B cell (primary cell): ENCODE results near the gene PEX14. TPM values are rescaled to one million over a fixed set of nuclear protein-coding genes. Genes with fewer than 3 reads are reported as not detected.

ENCODE experiments used
- ATAC-seq: fragments of 200-7000 bp; cut with Tn5 transposase; one replicate; pipeline ENCODE4 v1.10.0; 2021; ENCODE audit warnings: low read depth, mild to moderate bottlenecking, moderate number of reproducible peaks, moderate library complexity
- CTCF ChIA-PET: fragments of 350-600 bp; sonication (Branson Sonifier 250); formaldehyde crosslinking; loops from one replicate; lab custom pipeline; 2021; ENCODE audit warnings: antibody characterized with exemption, inconsistent platforms; lab: Charles Lee
- POLR2A ChIA-PET: fragments of 350-600 bp; sonication (Branson Sonifier 250); formaldehyde crosslinking; loops from one replicate; lab custom pipeline; 2021; ENCODE audit warnings: antibody characterized with exemption; lab: Charles Lee
- DNase-seq: peaks from one replicate; pipeline ENCODE4 v3.0.0; 2013
- H2AFZ ChIP-seq: 2 replicates; pipeline ENCODE4 v1.6.1; 2012; ENCODE audit warnings: mild to moderate bottlenecking, low read depth, low read length; ENCODE audit not compliant: insufficient read depth, poor library complexity, severe bottlenecking
- H3K27ac ChIP-seq, 2 donors: 1 replicate in 1 of 2; 2 replicates in 1 of 2; pipeline ENCODE4 v1.5.1; 2012 to 2013; ENCODE audit warnings: low read length in 2 of 2, mild to moderate bottlenecking in 2 of 2, moderate library complexity in 1 of 2
- H3K27me3 ChIP-seq, 4 experiments: fragments of 200-600 bp in 1 of 4; sonication (generic) in 1 of 4; replicated peaks in 1 of 4; 1 replicate in 2 of 4; 2 replicates in 2 of 4; pipeline versions ENCODE4 v1.6.1 to v1.7.0; 2013 to 2016; ENCODE audit warnings: low read length in 3 of 4, mild to moderate bottlenecking in 2 of 4, mixed read lengths in 1 of 4, moderate library complexity in 1 of 4; ENCODE audit not compliant: insufficient read depth in 4 of 4, control insufficient read depth in 3 of 4; ENCODE audit errors: control extremely low read depth in 1 of 4
- H3K36me3 ChIP-seq, 2 experiments: replicated peaks in 1 of 2; 1 replicate in 1 of 2; 2 replicates in 1 of 2; pipeline versions ENCODE4 v1.6.1 to v1.7.1; 2013; ENCODE audit warnings: low read length in 1 of 2; ENCODE audit not compliant: insufficient read depth in 2 of 2, control insufficient read depth in 1 of 2; ENCODE audit errors: control extremely low read depth in 1 of 2, extremely low read depth in 1 of 2
- H3K4me1 ChIP-seq, 2 donors: fragments of 200-600 bp in 1 of 2; sonication (generic) in 1 of 2; 1 replicate in 1 of 2; 2 replicates in 1 of 2; pipeline versions ENCODE4 v1.5.1 to v1.6.1; 2013 to 2017; ENCODE audit warnings: low read length in 2 of 2; ENCODE audit not compliant: control insufficient read depth in 2 of 2, insufficient read depth in 2 of 2
- H3K4me2 ChIP-seq: replicated peaks from 2 replicates; pipeline ENCODE3; 2012; ENCODE audit warnings: mild to moderate bottlenecking, low read depth, low read length; ENCODE audit not compliant: poor library complexity, severe bottlenecking
- H3K4me3 ChIP-seq, 5 experiments: fragments of 200-600 bp in 1 of 5; sonication (generic) in 1 of 5; 1 replicate in 3 of 5; 2 replicates in 2 of 5; pipeline versions ENCODE4 v1.5.1 to v1.7.0; 2011 to 2016; ENCODE audit warnings: low read length in 4 of 5, mild to moderate bottlenecking in 4 of 5, low read depth in 2 of 5, control low read depth in 1 of 5, moderate library complexity in 1 of 5; ENCODE audit not compliant: insufficient read depth in 1 of 5; ENCODE audit errors: control extremely low read depth in 1 of 5, extremely low read depth in 1 of 5
- H3K79me2 ChIP-seq: fragments of 200-600 bp; sonication (generic); one replicate; pipeline ENCODE4 v1.6.0; 2016; ENCODE audit warnings: low read length; ENCODE audit not compliant: control insufficient read depth, insufficient read depth
- H3K9ac ChIP-seq: fragments of 200-600 bp; sonication (generic); 2 replicates; pipeline ENCODE4 v1.6.1; 2017; ENCODE audit warnings: mild to moderate bottlenecking, low read length, moderate library complexity
- H3K9me3 ChIP-seq, 3 donors: one replicate each; pipeline versions ENCODE4 v1.6.1 to v1.7.1; 2013; ENCODE audit warnings: low read length in 2 of 3; ENCODE audit not compliant: control insufficient read depth in 2 of 3, insufficient read depth in 1 of 3; ENCODE audit errors: control extremely low read depth in 1 of 3
- H4K20me1 ChIP-seq: 2 replicates; pipeline ENCODE4 v1.6.0; 2012; ENCODE audit warnings: mild to moderate bottlenecking, low read length; ENCODE audit not compliant: insufficient read depth, control insufficient read depth, poor library complexity, severe bottlenecking
- H3K27ac Mint-ChIP-seq: one replicate; pipeline ENCODE4 v1.8.0; 2021; ENCODE audit warnings: mixed read lengths
- H3K27me3 Mint-ChIP-seq: one replicate; pipeline ENCODE4 v1.8.0; 2021; ENCODE audit warnings: mixed read lengths
- H3K4me1 Mint-ChIP-seq: one replicate; pipeline ENCODE4 v1.8.0; 2021; ENCODE audit warnings: mixed read lengths
- H3K4me3 Mint-ChIP-seq: one replicate; pipeline ENCODE4 v1.8.0; 2021; ENCODE audit warnings: mixed read lengths
- H3K9me3 Mint-ChIP-seq: one replicate; pipeline ENCODE4 v1.8.0; 2022; ENCODE audit warnings: mixed read lengths; ENCODE audit not compliant: insufficient read depth
- CTCF ChIP-seq: fragments of 200-600 bp; IDR thresholded peaks from one replicate; pipeline ENCODE4 v1.8.0; 2022; ENCODE audit warnings: antibody characterized with exemption, mild to moderate bottlenecking
- EZH2 ChIP-seq: IDR thresholded peaks from 2 replicates; pipeline ENCODE4 v1.6.1; 2012; ENCODE audit warnings: borderline replicate concordance, low read depth, mild to moderate bottlenecking, moderate library complexity, low read length; ENCODE audit not compliant: insufficient read depth, poor library complexity, severe bottlenecking
- WGBS: methylation state at CpG from one replicate; pipeline ENCODE4 v1.1.5; 2013; ENCODE audit warnings: missing lambda C conversion rate; ENCODE audit not compliant: insufficient coverage; 5-methylcytosine and 5-hydroxymethylcytosine counted together
- intact Hi-C: fragments of 100-400 bp; cut with micrococcal nuclease; formaldehyde crosslinking; loops from one replicate; pipeline ENCODE4 v1.10.0; 2022
- polyA plus RNA-seq: library from polyadenylated mRNA; depleted of rRNA; stranded (reverse); fragments of >200 nt; gene quantifications from 2 replicates; pipeline ENCODE4 v1.2.3, GENCODE V29; 2012
- total RNA-seq, 2 donors: library from RNA; stranded (reverse); fragments of 120-200 nt in 1 of 2; gene quantifications; 1 replicate in 1 of 2; 2 replicates in 1 of 2; pipeline versions ENCODE4 v1.2.3 to v1.2.4, GENCODE V29; 2013 to 2022

PEX14 gene
- total and polyA plus RNA-seq, 2 donors (not counting 1 experiment from before 2014, with no cell fraction given), result 14.1 to 19.3 TPM

GRCh38 chr1:10661453-10661852 is 186.7 kb downstream of the PEX14 start:
- H3K4me3 Mint-ChIP-seq, result no peak overlapping the region
- Histone ChIP-seq H2AFZ (no peak overlapping the region), H3K79me2 (no peaks in the 10 kb centered on the region), H3K4me2 (no peak overlapping the region), H3K4me3 (no peak overlapping the region), H4K20me1 (peaks cover 27% of the 10 kb centered on the region), H3K36me3 (peaks cover 0 to 7% of the 10 kb centered on the region in 2 experiments), H3K27me3 (no peaks in the 10 kb centered on the region), H3K9ac (no peak overlapping the region), H3K4me1 (no peaks in the 10 kb centered on the region), H3K27ac (no peak overlapping the region), H3K9me3 (no peaks in the 10 kb centered on the region)
- ATAC-seq (no peak), DNase-seq (no peak)
- H3K27me3 Mint-ChIP-seq, result no peaks in the 10 kb centered on the region
- TF ChIP-seq CTCF, result no peak
- TF ChIP-seq EZH2, result no peak
- ChIA-PET CTCF (no interaction called here), POLR2A (no interaction called here)
- H3K27ac Mint-ChIP-seq, result no peak overlapping the region
- 97% methylated on average over 5 of the region's 5 CpGs for WGBS
- H3K4me1 Mint-ChIP-seq, result no peaks in the 10 kb centered on the region
- intact Hi-C loops, result no loop called here
- no peaks in the 10 kb centered on the region for H3K9me3 Mint-ChIP-seq

GRCh38 chr1:10662090-10662688 is 187.4 kb downstream of the PEX14 start:
- no peak overlapping the region for H3K4me2 ChIP-seq
- no peak overlapping the region for H3K9ac ChIP-seq
- peaks cover 34% of the 10 kb centered on the region for H4K20me1 ChIP-seq
- DNase-seq (no peak), ATAC-seq (no peak)
- ChIA-PET POLR2A (no interaction called here), CTCF (no interaction called here)
- no peaks in the 10 kb centered on the region for H3K79me2 ChIP-seq
- intact Hi-C loops, result no loop called here
- Mint-ChIP-seq H3K4me3 (no peak overlapping the region), H3K4me1 (no peaks in the 10 kb centered on the region), H3K27ac (no peak overlapping the region), H3K27me3 (no peaks in the 10 kb centered on the region), H3K9me3 (no peaks in the 10 kb centered on the region)
- H3K9me3 ChIP-seq, result no peaks in the 10 kb centered on the region
- H2AFZ ChIP-seq, result no peak overlapping the region
- 97% methylated on average over 8 of the region's 8 CpGs for WGBS
- H3K27ac ChIP-seq, result no peak overlapping the region
- H3K4me3 ChIP-seq, result no peak overlapping the region
- TF ChIP-seq EZH2, result no peak
- TF ChIP-seq CTCF, result no peak
- H3K4me1 ChIP-seq, result no peaks in the 10 kb centered on the region
- peaks cover 0 to 7% of the 10 kb centered on the region in 2 experiments for H3K36me3 ChIP-seq
- no peaks in the 10 kb centered on the region for H3K27me3 ChIP-seq
